HCT116 (cell line): ENCODE measurements around the gene CFAP43. TPM values are rescaled to one million over a fixed set of nuclear protein-coding genes. Genes with fewer than 3 reads are reported as not detected.

Source experiments
- ATAC-seq: fragments of 200-7000 bp; cut with Tn5 transposase; 2 replicates; pipeline ENCODE4 v1.9.1; 2020; ENCODE audit warnings: mild to moderate bottlenecking, moderate library complexity
- BruUV-seq: library from RNA; stranded (reverse); fragments of 400-500 nt; replicated peaks from 2 replicates; lab custom pipeline; 2021; lab: Mats Ljungman, UMichigan
- CTCF ChIA-PET: fragments of 300-600 bp; sonication (Branson Sonifier 250); formaldehyde crosslinking; loops from one replicate; lab custom pipeline; 2021; ENCODE audit warnings: antibody characterized with exemption; lab: Charles Lee
- POLR2A ChIA-PET: fragments of 300-600, 350-600 bp; sonication (Branson Sonifier 250); formaldehyde crosslinking; loops from one replicate; lab custom pipeline; 2021; ENCODE audit warnings: antibody characterized with exemption; lab: Charles Lee
- RAD21 ChIA-PET, 2 experiments: fragments of 300-600 bp; sonication (Branson Sonifier 250); formaldehyde crosslinking; loops; one replicate each; lab custom pipeline; 2023; ENCODE audit warnings: low total read pairs in 2 of 2; ENCODE audit not compliant: uncharacterized antibody in 2 of 2, unreplicated experiment in 2 of 2, low non-redundant PET in 1 of 2; lab: Charles Lee
- DNase-seq: peaks from one replicate; pipeline ENCODE4 v3.0.0-alpha.2; 2010; ENCODE audit warnings: low read depth, low spot score
- H2AFZ ChIP-seq: fragments of 200-600 bp; shearing (Covaris generic), sonication (generic); 2 replicates; pipeline ENCODE4 v1.6.1; 2017; ENCODE audit warnings: low read depth, mixed run types, mixed read lengths, antibody characterized with exemption, low read length; ENCODE audit not compliant: poor library complexity, severe bottlenecking
- H3K27ac ChIP-seq: 2 replicates; pipeline ENCODE4 v1.5.1; 2012; ENCODE audit warnings: low read depth, low read length
- H3K27me3 ChIP-seq: fragments of 200-600 bp; sonication (generic); 2 replicates; pipeline ENCODE4 v1.6.1; 2016; ENCODE audit warnings: mixed run types, low read length, mixed read lengths; ENCODE audit not compliant: insufficient read depth
- H3K36me3 ChIP-seq, 2 experiments: fragments of 200-500 bp in 1 of 2; fragments of 200-600 bp in 1 of 2; sonication (Bioruptor generic) in 1 of 2; sonication (generic) in 1 of 2; 2 replicates each; pipeline versions ENCODE4 v1.5.1 to v1.6.1; 2014 to 2016; ENCODE audit warnings: low read length in 2 of 2, inconsistent platforms in 1 of 2, mixed read lengths in 1 of 2, mixed run types in 1 of 2; ENCODE audit not compliant: insufficient read depth in 2 of 2, control insufficient read depth in 1 of 2
- H3K4me1 ChIP-seq, 2 experiments: fragments of 200-600 bp in 1 of 2; sonication (generic) in 1 of 2; 2 replicates each; pipeline versions ENCODE4 v1.5.1 to v1.6.1; 2012 to 2017; ENCODE audit warnings: low read length in 2 of 2, inconsistent platforms in 1 of 2, mild to moderate bottlenecking in 1 of 2, mixed read lengths in 1 of 2, mixed run types in 1 of 2, moderate library complexity in 1 of 2; ENCODE audit not compliant: insufficient read depth in 2 of 2, control insufficient read depth in 1 of 2
- H3K4me2 ChIP-seq: fragments of 200-600 bp; sonication (generic); 2 replicates; pipeline ENCODE4 v1.6.1; 2017; ENCODE audit warnings: mixed run types, low read length, mixed read lengths
- H3K4me3 ChIP-seq, 2 experiments: fragments of 200-600 bp in 1 of 2; sonication (generic) in 1 of 2; replicated peaks in 1 of 2; 2 replicates each; pipeline ENCODE4 v1.5.1; 2011 to 2016; ENCODE audit warnings: low read length in 2 of 2, control low read depth in 1 of 2, low read depth in 1 of 2, mild to moderate bottlenecking in 1 of 2, mixed read lengths in 1 of 2, mixed run types in 1 of 2
- H3K79me2 ChIP-seq: fragments of 200-600 bp; sonication (generic); 2 replicates; pipeline ENCODE4 v1.6.1; 2017; ENCODE audit warnings: mild to moderate bottlenecking, mixed run types, low read length, moderate library complexity, mixed read lengths; ENCODE audit not compliant: insufficient read depth
- H3K9ac ChIP-seq: fragments of 200-600 bp; sonication (generic); 2 replicates; pipeline ENCODE4 v1.6.1; 2016; ENCODE audit warnings: low read length, mixed read lengths
- H3K9me2 ChIP-seq: fragments of 200-600 bp; sonication (generic), shearing (Covaris generic); 2 replicates; pipeline ENCODE4 v1.6.1; 2017; ENCODE audit warnings: mixed run types, mild to moderate bottlenecking, moderate library complexity; ENCODE audit not compliant: insufficient read depth
- H3K9me3 ChIP-seq, 2 experiments: fragments of 200-500 bp in 1 of 2; fragments of 200-600 bp in 1 of 2; sonication (Bioruptor generic) in 1 of 2; sonication (generic) in 1 of 2; 2 replicates each; pipeline ENCODE4 v1.6.1; 2014 to 2017; ENCODE audit warnings: low read length in 2 of 2, mixed read lengths in 2 of 2, inconsistent platforms in 1 of 2, low read depth in 1 of 2, mild to moderate bottlenecking in 1 of 2, mixed run types in 1 of 2, moderate library complexity in 1 of 2; ENCODE audit not compliant: control insufficient read depth in 1 of 2, insufficient read depth in 1 of 2
- H4K20me1 ChIP-seq: fragments of 200-600 bp; sonication (generic), shearing (Covaris generic); 2 replicates; pipeline ENCODE4 v1.6.1; 2017; ENCODE audit warnings: mixed run types, mild to moderate bottlenecking, moderate library complexity; ENCODE audit not compliant: insufficient read depth
- CBX3 ChIP-seq: IDR thresholded peaks from 2 replicates; pipeline ENCODE4 v1.6.1; 2012; ENCODE audit warnings: low read depth
- EGR1 ChIP-seq: IDR thresholded peaks from 2 replicates; pipeline ENCODE4 v1.6.1; 2012; ENCODE audit warnings: low read depth
- JUND ChIP-seq: IDR thresholded peaks from 2 replicates; pipeline ENCODE4 v1.6.1; 2012
- SP1 ChIP-seq: IDR thresholded peaks from 2 replicates; pipeline ENCODE4 v1.6.1; 2012; ENCODE audit warnings: low read depth
- ZBTB33 ChIP-seq: IDR thresholded peaks from 2 replicates; pipeline ENCODE4 v1.6.1; 2011; ENCODE audit warnings: mild to moderate bottlenecking, low read length, moderate library complexity; ENCODE audit not compliant: insufficient replicate concordance; ENCODE audit errors: extremely low read depth
- intact Hi-C: fragments of 100-400 bp; cut with micrococcal nuclease; formaldehyde crosslinking; loops from 2 replicates; pipeline ENCODE4 v1.10.0; 2022
- total RNA-seq: library from RNA; stranded (reverse); gene quantifications from one replicate; pipeline ENCODE4 v1.2.1, GENCODE V29; 2021; ENCODE audit not compliant: unreplicated experiment
- TF ChIP-seq, protein P1 (sequence below): IDR thresholded peaks from 2 replicates; pipeline ENCODE4 v1.6.1; 2012; ENCODE audit warnings: low read depth
- TF ChIP-seq, protein P2 (sequence below): IDR thresholded peaks from 2 replicates; pipeline ENCODE4 v1.6.1; 2012

CFAP43 gene
- total RNA-seq, 1 experiment from 2014 or later: 4.0 TPM

DNA sequence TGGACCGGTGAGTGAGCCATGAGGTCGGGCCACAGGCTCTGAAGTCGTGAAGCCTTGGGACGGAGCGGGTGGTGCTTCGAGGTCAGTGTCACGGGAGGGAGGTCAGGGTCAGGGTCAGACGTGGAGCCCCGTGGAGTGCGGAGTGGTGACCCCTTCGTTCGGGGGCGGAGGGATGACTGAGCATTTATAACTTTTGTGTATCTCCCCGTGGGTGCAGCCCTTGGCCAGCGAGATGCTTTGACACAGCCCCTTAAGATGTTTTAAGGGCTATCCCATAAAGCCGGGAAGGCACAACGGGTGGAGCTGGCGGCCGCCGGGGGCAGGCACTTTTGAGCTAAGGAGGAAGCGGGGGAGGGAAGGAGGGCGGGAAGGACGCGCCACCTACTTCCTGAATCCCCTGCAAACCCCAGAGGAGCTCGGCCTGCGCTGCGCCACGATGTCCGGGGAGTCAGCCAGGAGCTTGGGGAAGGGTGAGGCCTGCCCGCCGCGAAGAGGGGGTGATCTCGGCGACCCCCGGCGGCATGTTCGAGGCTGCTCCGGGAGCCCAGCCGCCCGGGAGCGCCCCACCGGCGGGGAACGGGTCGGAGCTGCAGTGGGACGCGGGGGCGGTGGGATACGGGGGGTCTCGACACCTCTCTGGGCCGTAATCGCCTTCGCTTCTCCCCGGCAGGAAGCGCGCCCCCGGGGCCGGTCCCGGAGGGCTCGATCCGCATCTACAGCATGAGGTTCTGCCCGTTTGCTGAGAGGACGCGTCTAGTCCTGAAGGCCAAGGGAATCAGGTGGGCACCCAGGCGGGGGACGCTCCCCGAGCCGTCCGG, 22.5 kb upstream of the CFAP43 start, which contains the start of gene GSTO1 (continued):
- TF ChIP-seq, protein P1, sequence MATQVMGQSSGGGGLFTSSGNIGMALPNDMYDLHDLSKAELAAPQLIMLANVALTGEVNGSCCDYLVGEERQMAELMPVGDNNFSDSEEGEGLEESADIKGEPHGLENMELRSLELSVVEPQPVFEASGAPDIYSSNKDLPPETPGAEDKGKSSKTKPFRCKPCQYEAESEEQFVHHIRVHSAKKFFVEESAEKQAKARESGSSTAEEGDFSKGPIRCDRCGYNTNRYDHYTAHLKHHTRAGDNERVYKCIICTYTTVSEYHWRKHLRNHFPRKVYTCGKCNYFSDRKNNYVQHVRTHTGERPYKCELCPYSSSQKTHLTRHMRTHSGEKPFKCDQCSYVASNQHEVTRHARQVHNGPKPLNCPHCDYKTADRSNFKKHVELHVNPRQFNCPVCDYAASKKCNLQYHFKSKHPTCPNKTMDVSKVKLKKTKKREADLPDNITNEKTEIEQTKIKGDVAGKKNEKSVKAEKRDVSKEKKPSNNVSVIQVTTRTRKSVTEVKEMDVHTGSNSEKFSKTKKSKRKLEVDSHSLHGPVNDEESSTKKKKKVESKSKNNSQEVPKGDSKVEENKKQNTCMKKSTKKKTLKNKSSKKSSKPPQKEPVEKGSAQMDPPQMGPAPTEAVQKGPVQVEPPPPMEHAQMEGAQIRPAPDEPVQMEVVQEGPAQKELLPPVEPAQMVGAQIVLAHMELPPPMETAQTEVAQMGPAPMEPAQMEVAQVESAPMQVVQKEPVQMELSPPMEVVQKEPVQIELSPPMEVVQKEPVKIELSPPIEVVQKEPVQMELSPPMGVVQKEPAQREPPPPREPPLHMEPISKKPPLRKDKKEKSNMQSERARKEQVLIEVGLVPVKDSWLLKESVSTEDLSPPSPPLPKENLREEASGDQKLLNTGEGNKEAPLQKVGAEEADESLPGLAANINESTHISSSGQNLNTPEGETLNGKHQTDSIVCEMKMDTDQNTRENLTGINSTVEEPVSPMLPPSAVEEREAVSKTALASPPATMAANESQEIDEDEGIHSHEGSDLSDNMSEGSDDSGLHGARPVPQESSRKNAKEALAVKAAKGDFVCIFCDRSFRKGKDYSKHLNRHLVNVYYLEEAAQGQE: no peak

- DNase-seq: no peak
- Histone ChIP-seq H3K79me2 (peaks cover 43% of the 10 kb centered on the region), H3K4me3 (peak overlapping the region; percentile 68 to 73), H3K27ac (peak overlapping the region; percentile 76; the same call in 1 of the 2 replicates), H3K9me2 (no peaks in the 10 kb centered on the region), H3K9me3 (no peaks in the 10 kb centered on the region; a peak in 1 of 4 replicates), H3K27me3 (no peaks in the 10 kb centered on the region), H3K9ac (peak overlapping the region; percentile 88), H3K4me2 (peak overlapping the region; percentile 83), H4K20me1 (no peaks in the 10 kb centered on the region), H3K36me3 (peaks cover 14 to 21% of the 10 kb centered on the region in 2 experiments), H3K4me1 (peaks cover 14 to 29% of the 10 kb centered on the region in 2 experiments), H2AFZ (peak overlapping the region; percentile 87)
- ATAC-seq: no peak
- TF ChIP-seq EGR1: no peak
- no peak for TF ChIP-seq ZBTB33
- TF ChIP-seq JUND: no peak
- peak; percentile 35; the same call in 1 of the 2 replicates for TF ChIP-seq CBX3
- TF ChIP-seq, protein P2, sequence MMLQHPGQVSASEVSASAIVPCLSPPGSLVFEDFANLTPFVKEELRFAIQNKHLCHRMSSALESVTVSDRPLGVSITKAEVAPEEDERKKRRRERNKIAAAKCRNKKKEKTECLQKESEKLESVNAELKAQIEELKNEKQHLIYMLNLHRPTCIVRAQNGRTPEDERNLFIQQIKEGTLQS: no peak
- TF ChIP-seq SP1: no peak
- intact Hi-C loops: no loop called here
- no TSS peak for BruUV-seq
- RAD21 ChIA-PET: interaction anchor here in 1 of 2 experiments (0.6 kb wide), 1 partner anchor 364 kb away, joined by 3 read pairs; no protein-coding TSS in a partner anchor
- POLR2A ChIA-PET: interaction anchor here (0.6 to 2.3 kb wide), 7 partner anchors 9 to 364 kb away, joined by 3 to 14 read pairs (median 3); partner anchors contain the start of gene GSTO2
- CTCF ChIA-PET: interaction anchor here (0.7 to 3.0 kb wide), 6 partner anchors 20 to 541 kb away, joined by 3 to 22 read pairs (median 4); partner anchors contain the start of gene CFAP58
Observed at GRCh38 chr10:104253606-104254410, 21.6 kb upstream of the CFAP43 start.
